Gastrocnemius medialis (tissue), 4 donors: ENCODE measurements around the gene MINDY4.

ENCODE experiments used
- CTCF ChIP-seq, 5 experiments: fragments of 450-650 bp in 3 of 5; fragments of 200-600 bp in 2 of 5; sonication (generic) in 2 of 5; IDR thresholded peaks in 4 of 5; conservative IDR thresholded peaks in 1 of 5; 1 replicate in 4 of 5; 2 replicates in 1 of 5; pipeline ENCODE4 v1.5.1; 2016 to 2019; ENCODE audit warnings: antibody characterized with exemption in 5 of 5, mild to moderate bottlenecking in 3 of 5, moderate library complexity in 3 of 5
- POLR2A ChIP-seq, 2 donors: fragments of 450-650 bp; IDR thresholded peaks; one replicate each; pipeline ENCODE4 v1.6.1; 2017; ENCODE audit warnings: antibody characterized with exemption in 2 of 2, mild to moderate bottlenecking in 2 of 2, moderate library complexity in 2 of 2

DNA sequence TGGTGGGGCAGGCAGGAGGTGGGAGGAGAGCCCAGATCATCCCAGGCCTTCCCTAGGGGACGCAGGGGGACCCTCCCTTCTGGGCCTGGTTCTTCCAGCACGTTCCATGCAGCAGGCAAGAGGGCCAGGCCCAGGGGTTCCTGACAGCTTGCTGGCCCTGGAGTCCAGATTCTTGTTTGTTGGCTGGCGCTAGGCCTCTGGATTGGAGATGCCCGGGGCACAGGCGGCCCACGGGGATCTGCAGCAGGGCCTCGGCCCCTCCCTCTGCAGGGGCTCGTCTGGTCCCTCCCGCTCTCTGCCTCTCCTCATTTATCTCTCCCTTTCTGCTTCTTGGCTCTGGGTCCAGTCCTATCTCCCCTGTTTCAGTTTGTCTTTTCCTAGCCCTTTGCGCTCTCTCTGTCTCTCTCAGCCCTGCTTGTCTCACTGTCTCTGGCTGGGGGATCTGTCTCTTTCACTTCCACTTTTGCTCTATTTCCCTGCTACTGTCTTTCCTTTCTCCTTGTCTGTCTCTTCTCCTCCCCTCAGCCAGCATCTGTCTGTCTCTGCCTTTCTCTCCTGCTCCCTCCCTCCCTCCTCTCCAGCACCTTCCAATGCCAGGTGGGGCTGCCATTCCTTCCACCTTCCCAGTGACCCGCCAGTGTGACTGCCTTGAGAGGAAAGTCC is 139.3 kb downstream of the MINDY4 start:
- TF ChIP-seq POLR2A (IDR thresholded peaks at IDR 0.05) (no peak), CTCF (IDR thresholded peaks at IDR 0.05 in 4 of 5, conservative IDR thresholded peaks at IDR 0.05 in 1 of 5) (no peak)
